22Rv1 (cell line): ENCODE measurements around the gene PIAS2.

Experiments
- CTCF ChIP-seq: fragments of 450-650 bp; IDR thresholded peaks from 2 replicates; pipeline ENCODE4 v1.5.1; 2017; ENCODE audit warnings: mild to moderate bottlenecking
- ZFX ChIP-seq: fragments of 450-650 bp; IDR thresholded peaks from 2 replicates; pipeline ENCODE4 v1.6.1; 2017; ENCODE audit warnings: antibody characterized with exemption, borderline replicate concordance

DNA sequence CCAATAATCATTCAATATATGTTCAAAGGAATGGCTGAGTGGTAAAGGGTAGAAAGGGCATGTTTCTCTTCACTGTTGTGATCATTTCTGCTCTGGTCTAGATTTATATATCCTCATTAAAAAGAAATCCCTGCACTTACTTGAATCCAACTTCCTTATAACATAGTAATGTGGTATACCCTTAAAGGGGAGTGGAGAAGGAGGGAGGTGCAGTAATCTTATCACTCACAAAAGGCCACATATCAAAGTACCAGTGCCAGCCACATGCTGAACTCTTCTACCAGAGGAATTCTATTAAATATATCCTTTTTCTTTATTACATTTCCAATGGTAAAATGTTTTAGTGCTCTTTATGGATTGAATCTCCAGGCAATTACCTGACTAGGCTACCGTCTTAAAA lies 3.3 kb upstream of the PIAS2 start:
- TF ChIP-seq CTCF: no peak
- no peak for TF ChIP-seq ZFX
